ENCODE measurements around the gene TUB. TPM values are rescaled to one million over a fixed set of nuclear protein-coding genes. Genes with fewer than 3 reads are reported as not detected.
A peak's percentile ranks its signal among the peaks of the same experiment; 100 is the strongest.

The TUB gene
- total and polyA plus RNA-seq, 11 donors = 4.7 to 38.8 (median 18.4) TPM

DNA sequence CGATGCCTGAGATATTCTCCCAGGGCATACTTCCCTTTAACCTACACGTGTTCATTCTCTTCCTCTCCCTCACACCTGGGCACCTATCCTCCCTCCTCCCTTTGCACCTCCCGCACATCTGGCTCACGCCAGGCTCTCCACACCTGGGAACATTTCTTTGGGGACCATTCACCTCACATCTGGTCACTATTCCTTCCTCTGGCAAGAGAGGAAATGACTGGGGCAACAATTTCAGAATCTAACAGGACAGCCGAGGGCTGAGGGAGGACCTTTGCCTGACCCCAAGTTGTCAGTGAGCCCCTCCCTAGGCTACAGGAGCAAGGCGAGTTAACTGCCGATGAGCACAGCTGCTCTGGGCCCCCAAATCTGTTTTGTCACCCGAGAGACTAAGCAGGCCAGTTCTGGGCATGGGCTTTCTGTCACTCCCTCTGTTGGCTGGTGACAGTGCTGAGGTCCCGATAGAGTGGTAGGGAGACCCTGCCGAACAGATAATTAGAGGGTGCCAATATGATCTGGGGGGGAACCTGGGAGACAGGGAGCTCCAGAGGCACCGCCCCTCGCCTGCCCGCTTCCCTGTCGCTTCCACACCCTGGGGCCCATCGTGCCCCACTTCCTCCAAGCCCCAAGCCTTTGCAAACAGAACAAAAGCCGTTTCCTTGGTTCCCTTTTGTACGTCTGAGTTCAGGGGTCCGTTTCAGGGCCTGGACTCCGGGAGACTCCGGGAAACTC lies 48.3 kb upstream of the TUB start:
- Histone ChIP-seq H3K27ac (peak overlapping the region in 1 of 12 donors; percentile 75), H3K4me1 (peaks cover 0 to 43% (median 14%) of the 10 kb centered on the region in 12 donors), H3K36me3 (no peaks in the 10 kb centered on the region), H3K27me3 (peaks cover 0 to 3% (median 0%) of the 10 kb centered on the region in 9 donors), H3K4me3 (no peak overlapping the region), H3K9me3 (no peaks in the 10 kb centered on the region)
- 35 to 40% (median 35%) methylated on average over 18 to 20 of the region's 20 CpGs for WGBS, 4 donors
- DNase-seq = no peak
- intact Hi-C loops (cut with DNase I) = loop anchor here (1.0 to 10.0 kb wide), 12 partner anchors 35 to 67 kb away; no protein-coding TSS in a partner anchor
- no peak for ATAC-seq
- no peak for TF ChIP-seq POLR2A (IDR thresholded peaks at IDR 0.05)
- TF ChIP-seq, protein P1, sequence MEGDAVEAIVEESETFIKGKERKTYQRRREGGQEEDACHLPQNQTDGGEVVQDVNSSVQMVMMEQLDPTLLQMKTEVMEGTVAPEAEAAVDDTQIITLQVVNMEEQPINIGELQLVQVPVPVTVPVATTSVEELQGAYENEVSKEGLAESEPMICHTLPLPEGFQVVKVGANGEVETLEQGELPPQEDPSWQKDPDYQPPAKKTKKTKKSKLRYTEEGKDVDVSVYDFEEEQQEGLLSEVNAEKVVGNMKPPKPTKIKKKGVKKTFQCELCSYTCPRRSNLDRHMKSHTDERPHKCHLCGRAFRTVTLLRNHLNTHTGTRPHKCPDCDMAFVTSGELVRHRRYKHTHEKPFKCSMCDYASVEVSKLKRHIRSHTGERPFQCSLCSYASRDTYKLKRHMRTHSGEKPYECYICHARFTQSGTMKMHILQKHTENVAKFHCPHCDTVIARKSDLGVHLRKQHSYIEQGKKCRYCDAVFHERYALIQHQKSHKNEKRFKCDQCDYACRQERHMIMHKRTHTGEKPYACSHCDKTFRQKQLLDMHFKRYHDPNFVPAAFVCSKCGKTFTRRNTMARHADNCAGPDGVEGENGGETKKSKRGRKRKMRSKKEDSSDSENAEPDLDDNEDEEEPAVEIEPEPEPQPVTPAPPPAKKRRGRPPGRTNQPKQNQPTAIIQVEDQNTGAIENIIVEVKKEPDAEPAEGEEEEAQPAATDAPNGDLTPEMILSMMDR (IDR thresholded peaks at IDR 0.05) = no peak

DNA sequence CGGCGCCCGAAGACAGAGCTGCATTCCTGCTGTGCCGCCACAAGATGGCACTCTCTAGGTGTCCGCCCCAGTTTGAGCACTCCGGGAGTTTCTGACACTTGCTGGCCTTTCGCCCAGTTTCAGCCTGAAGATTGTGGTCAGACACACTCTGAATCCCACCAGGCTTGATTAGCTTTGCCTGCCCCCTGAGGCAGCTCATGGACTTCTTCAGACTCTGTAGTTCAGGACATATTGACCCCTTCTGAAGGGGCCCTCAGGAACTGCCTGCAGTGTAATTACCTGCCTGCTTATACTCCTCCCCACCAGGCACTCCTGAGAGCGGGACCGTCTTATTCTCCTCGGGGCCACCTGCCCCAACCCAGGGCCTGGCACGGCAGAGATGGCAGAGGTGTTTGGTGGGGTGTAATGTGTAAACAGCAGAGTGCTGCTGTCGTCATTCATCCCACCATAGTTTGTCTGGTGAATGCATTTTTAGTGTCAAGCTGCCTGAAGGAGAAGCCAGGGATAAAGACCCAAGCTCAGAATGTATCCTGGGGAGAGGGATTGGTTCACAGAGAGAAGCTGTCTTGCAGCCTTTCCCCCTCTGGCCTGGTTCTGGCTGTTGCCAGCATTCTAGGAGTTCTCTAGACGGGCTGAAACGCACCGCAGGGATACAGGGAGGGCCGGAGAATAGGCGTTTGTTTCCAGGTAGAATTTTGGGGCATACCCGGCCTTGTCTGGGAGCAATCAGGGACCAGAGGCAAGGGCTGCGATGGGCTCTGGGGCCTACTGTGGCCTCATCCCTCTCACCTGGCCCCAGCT lies 47.5 kb upstream of the TUB start:
- H3K36me3 ChIP-seq = no peaks in the 10 kb centered on the region
- H3K4me1 ChIP-seq = peaks cover 0 to 43% (median 14%) of the 10 kb centered on the region in 12 donors
- DNase-seq = peak; percentile 81 to 89 (median 84)
- H3K27me3 ChIP-seq = peaks cover 0 to 3% (median 0%) of the 10 kb centered on the region in 9 donors
- WGBS, 4 donors = 46 to 51% (median 49%) methylated on average over 19 of the region's 19 CpGs
- peak; percentile 27 to 70 (median 61) for ATAC-seq
- no peaks in the 10 kb centered on the region for H3K9me3 ChIP-seq
- peak overlapping the region in 1 of 12 donors; percentile 75 for H3K27ac ChIP-seq
- intact Hi-C loops (cut with DNase I) = loop anchor here (1.0 to 10.0 kb wide), 13 partner anchors 33 to 66 kb away; no protein-coding TSS in a partner anchor
- no peak overlapping the region for H3K4me3 ChIP-seq
- TF ChIP-seq, protein P1 (IDR thresholded peaks at IDR 0.05) = peak; percentile 74 to 94 (median 90)
- TF ChIP-seq POLR2A (IDR thresholded peaks at IDR 0.05) = no peak

DNA sequence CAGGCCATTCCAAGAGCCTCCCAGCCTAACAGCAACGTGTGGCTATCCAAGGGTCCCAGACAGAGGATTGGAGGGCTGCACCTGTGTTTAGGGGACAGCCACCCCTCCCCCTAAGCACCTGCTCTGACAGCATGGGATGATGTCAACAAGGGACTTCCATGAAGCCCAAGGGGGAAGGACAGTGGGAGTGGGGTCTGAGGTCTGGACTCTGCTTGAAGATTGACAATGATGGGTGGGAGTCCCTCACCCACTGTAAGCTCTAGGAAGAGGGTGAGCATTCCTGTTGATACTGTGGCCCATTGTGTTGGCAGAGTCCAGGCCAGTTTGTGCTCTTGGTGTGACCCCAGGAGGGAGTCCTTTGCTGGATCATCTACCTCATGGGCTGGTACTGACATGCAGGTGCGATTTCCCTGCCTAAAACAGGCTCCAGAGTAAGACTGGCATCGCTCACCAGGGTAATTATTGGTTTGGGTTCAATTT lies 46.9 kb upstream of the TUB start:
- 93 to 97% (median 95%) methylated on average over 3 of the region's 3 CpGs for WGBS, 4 donors
- Histone ChIP-seq H3K4me3 (no peak overlapping the region), H3K27ac (peak overlapping the region in 1 of 12 donors; percentile 75), H3K4me1 (peaks cover 0 to 43% (median 14%) of the 10 kb centered on the region in 12 donors), H3K9me3 (no peaks in the 10 kb centered on the region), H3K36me3 (no peaks in the 10 kb centered on the region), H3K27me3 (peaks cover 0 to 3% (median 0%) of the 10 kb centered on the region in 9 donors)
- ATAC-seq = no peak
- no peak for TF ChIP-seq POLR2A (IDR thresholded peaks at IDR 0.05)
- TF ChIP-seq, protein P1 (IDR thresholded peaks at IDR 0.05) = no peak
- intact Hi-C loops (cut with DNase I) = loop anchor here in 5 of 10 donors (2.0 to 10.0 kb wide), 6 partner anchors 33 to 61 kb away; no protein-coding TSS in a partner anchor
- no peak for DNase-seq
